HG02763 (cell line): ENCODE results near the gene ATP8B3.
"Not testable (repeated sequence)": the region's sequence is repeated elsewhere in the genome, so short reads cannot be mapped to it uniquely, and the experiment has no call there.

Source experiments
- ATAC-seq: cut with Tn5 transposase; IDR thresholded peaks from one replicate; pipeline ENCODE4 v1.9.1; 2021; ENCODE audit warnings: mild to moderate bottlenecking, moderate library complexity; ENCODE audit not compliant: unreplicated experiment

The ATP8B3 gene

GRCh38 chr19:1799695-1800342, 12.3 kb downstream of the ATP8B3 start:
- no peak for ATAC-seq

- not testable (repeated sequence) for ATAC-seq
Observed at GRCh38 chr19:1797313-1797712, 14.8 kb downstream of the ATP8B3 start.

GRCh38 chr19:1796395-1797142, 15.5 kb downstream of the ATP8B3 start:
- no peak for ATAC-seq

GRCh38 chr19:1794424-1795172, 17.5 kb downstream of the ATP8B3 start:
- ATAC-seq = no peak

- no peak for ATAC-seq
Observed at GRCh38 chr19:1791879-1792278, 20.2 kb downstream of the ATP8B3 start.

- no peak for ATAC-seq
Observed at GRCh38 chr19:1790054-1790792, 21.9 kb downstream of the ATP8B3 start.

GRCh38 chr19:1789261-1790041, 22.6 kb downstream of the ATP8B3 start:
- ATAC-seq = no peak

- no peak for ATAC-seq
Observed at GRCh38 chr19:1787116-1787515, 25.0 kb downstream of the ATP8B3 start.

- no peak for ATAC-seq
Observed at GRCh38 chr19:1786668-1787067, 25.4 kb downstream of the ATP8B3 start.

- no peak for ATAC-seq
Observed at GRCh38 chr19:1785310-1785709, 26.8 kb downstream of the ATP8B3 start.

GRCh38 chr19:1783874-1784273, 28.2 kb downstream of the ATP8B3 start:
- no peak for ATAC-seq

GRCh38 chr19:1783354-1783753, 28.7 kb downstream of the ATP8B3 start:
- no peak for ATAC-seq

- no peak for ATAC-seq
Observed at GRCh38 chr19:1782521-1782920, 29.6 kb downstream of the ATP8B3 start.

GRCh38 chr19:1780272-1780958, 31.7 kb downstream of the ATP8B3 start:
- ATAC-seq = no peak

GRCh38 chr19:1779574-1779973, 32.5 kb downstream of the ATP8B3 start:
- ATAC-seq = no peak

- ATAC-seq = no peak
Observed at GRCh38 chr19:1777149-1777548, 34.9 kb downstream of the ATP8B3 start.

- no peak for ATAC-seq
Observed at GRCh38 chr19:1776606-1777147, 35.4 kb downstream of the ATP8B3 start.

- no peak for ATAC-seq
Observed at GRCh38 chr19:1775951-1776605, 36.0 kb downstream of the ATP8B3 start.
